Amniotic epithelial cell (primary cell): Measurements from ENCODE around the gene IL20RB.

Experiments used
- DNase-seq: peaks from one replicate; pipeline ENCODE4 v3.0.0-alpha.2; 2010; ENCODE audit warnings: low read depth

IL20RB gene

GRCh38 chr3:136957751-136958288 lies at the start of gene IL20RB:
TSS of gene IL20RB (plus strand) at chr3:136957983. CDS start at chr3:136958114, 131 bp downstream.
- peak; percentile 51 for DNase-seq

- no peak for DNase-seq
These were observed 49.5 kb upstream of the IL20RB start for GRCh38 chr3:136908297-136908696.

- no peak for DNase-seq
These were observed 48.6 kb upstream of the IL20RB start for GRCh38 chr3:136909187-136909586.

- no peak for DNase-seq
These were observed 47.1 kb upstream of the IL20RB start for GRCh38 chr3:136910697-136911096.

GRCh38 chr3:136913168-136913567 lies 44.6 kb upstream of the IL20RB start:
- DNase-seq = no peak

GRCh38 chr3:136914739-136915138 lies 43.0 kb upstream of the IL20RB start:
- peak; percentile 33 for DNase-seq

GRCh38 chr3:136916223-136916622 lies 41.6 kb upstream of the IL20RB start:
- no peak for DNase-seq

- no peak for DNase-seq
These were observed 37.8 kb upstream of the IL20RB start for GRCh38 chr3:136919799-136920580.

GRCh38 chr3:136920904-136921611 lies 36.7 kb upstream of the IL20RB start:
- DNase-seq = no peak

GRCh38 chr3:136925425-136926190 lies 32.2 kb upstream of the IL20RB start:
- no peak for DNase-seq

- DNase-seq = no peak
These were observed 29.5 kb upstream of the IL20RB start for GRCh38 chr3:136928240-136928639.

GRCh38 chr3:136929977-136930670 lies 27.7 kb upstream of the IL20RB start:
- DNase-seq = peak; percentile 69

GRCh38 chr3:136931606-136932005 lies 26.2 kb upstream of the IL20RB start:
- no peak for DNase-seq

- peak; percentile 46 for DNase-seq
These were observed 25.3 kb upstream of the IL20RB start for GRCh38 chr3:136932523-136932922.

GRCh38 chr3:136932978-136933772 lies 24.6 kb upstream of the IL20RB start:
- no peak for DNase-seq

GRCh38 chr3:136937175-136937574 lies 20.6 kb upstream of the IL20RB start:
- DNase-seq = no peak

GRCh38 chr3:136937851-136938250 lies 19.9 kb upstream of the IL20RB start:
- DNase-seq = no peak

- peak; percentile 64 for DNase-seq
These were observed 19.4 kb upstream of the IL20RB start for GRCh38 chr3:136938334-136938733.

GRCh38 chr3:136939489-136939888 lies 18.3 kb upstream of the IL20RB start:
- no peak for DNase-seq

GRCh38 chr3:136942803-136943202 lies 15.0 kb upstream of the IL20RB start:
- no peak for DNase-seq

- peak; percentile 43 for DNase-seq
These were observed 14.3 kb upstream of the IL20RB start for GRCh38 chr3:136943436-136943835.
